NCI-H2196 (cell line): ENCODE results near the gene GREM1.

ENCODE experiments used
- DNase-seq: peaks from one replicate; lab custom pipeline; 2025; ENCODE audit not compliant: unreplicated experiment; lab: John Stamatoyannopoulos, UW

GREM1 gene

DNA sequence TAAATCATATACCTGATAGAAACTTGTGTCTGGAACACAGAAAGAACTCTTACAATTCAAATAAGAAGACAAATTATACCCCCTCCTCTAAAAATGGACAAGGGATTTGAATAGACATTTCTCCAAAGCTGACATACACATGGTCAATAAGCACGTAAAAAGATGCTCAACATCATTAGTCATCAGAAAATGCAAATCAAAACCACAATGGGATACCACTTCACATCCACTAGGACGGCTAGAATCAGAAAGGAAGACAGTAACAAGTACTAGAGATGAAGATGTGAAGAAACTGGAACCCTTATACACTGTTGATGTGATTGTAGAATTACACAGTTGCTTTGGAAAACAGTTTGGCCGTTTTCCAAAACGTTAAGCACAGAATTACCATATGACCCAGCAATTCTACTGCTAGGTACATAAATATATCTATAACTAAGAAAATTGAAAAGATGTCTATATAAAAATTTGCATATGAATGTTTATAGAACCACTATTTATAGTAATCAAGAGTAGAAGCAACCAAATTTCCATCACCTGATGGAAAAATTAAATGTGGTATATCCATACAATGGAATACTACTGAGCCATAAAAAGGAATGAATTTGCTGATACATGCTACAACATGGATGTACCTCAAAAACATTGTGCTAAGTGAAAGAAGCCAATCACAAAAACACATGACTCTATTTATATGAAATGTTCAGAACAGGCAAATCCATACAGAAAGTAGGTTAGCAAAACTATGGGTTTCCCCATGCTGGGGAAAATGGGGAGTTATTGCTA lies 60.8 kb downstream of the GREM1 start:
- no peak for DNase-seq

- no peak for DNase-seq
These were observed 64.0 kb downstream of the GREM1 start for GRCh38 chr15:32781781-32782180.

DNA sequence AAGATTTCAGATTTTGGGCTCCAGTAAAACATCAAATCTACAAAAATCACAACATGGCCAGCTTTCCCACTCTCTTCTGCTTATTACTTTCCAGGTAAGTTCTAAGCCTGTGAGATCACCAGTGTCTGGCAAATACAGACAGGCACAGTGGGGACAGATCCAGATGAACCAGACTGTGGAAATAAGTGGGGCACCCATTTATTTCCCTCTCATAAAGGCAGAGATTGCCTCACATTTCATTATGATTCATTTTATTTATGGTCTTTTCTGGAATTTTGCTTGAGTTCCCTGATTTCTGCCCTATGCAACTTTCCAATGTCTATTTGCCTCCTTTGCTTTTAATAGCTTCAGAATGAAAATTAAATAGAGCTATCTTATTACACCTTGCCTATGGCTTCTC lies 66.8 kb downstream of the GREM1 start:
- no peak for DNase-seq

GRCh38 chr15:32786906-32787305 lies 69.1 kb downstream of the GREM1 start:
- no peak for DNase-seq

- no peak for DNase-seq
These were observed 70.1 kb downstream of the GREM1 start for GRCh38 chr15:32787949-32788348.

DNA sequence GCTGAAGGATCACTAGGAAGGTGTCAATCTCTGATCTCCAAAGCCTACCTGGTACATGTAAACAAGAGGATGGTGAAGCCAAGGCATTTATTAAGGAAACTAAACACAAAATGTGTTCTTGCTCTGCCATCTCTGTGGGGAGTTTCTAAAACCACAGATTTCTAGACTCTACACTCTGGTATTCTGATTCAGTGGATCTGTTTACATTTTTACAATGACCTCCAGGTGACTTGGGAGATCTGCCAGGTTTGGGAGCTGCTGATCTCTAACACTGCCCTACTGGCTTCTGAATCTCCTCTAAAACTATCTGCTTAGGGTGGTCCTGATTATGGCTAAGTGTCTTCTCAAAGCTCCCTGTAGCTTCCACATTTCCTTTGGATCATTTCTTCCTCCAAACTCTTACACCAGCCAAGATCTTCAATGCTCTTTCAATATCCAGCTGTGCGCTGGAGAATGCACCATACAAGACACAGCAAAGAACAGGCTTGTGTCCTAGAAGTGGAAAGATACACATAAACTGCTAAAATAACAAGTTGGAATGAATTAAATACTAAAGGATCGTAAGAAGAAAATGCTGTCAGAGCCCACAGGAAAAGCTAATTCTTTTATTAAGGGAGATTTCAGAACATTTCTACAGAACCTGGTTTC lies 72.7 kb downstream of the GREM1 start:
- DNase-seq, result no peak

DNA sequence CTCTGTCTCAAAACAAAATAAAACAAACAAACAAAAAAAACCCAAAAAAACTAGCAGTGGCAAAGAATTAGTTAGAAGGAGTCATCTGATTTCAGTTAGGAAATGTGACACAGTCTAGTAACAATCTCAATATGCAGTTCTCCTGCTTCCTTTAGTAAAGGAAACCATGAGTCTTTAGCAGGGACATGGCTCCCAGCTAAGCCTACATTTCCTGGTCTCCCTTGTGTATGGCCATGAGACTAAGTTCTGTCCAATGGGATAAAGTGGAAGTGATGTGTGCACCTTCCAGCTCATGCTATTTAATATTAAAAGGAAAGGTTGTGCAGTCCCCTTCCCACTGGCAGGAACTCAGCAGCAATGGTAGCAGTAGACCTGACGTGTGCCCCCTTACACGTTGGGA lies 74.6 kb downstream of the GREM1 start:
- no peak for DNase-seq
